M059J (cell line): Measurements from ENCODE around the gene CATSPERZ. TPM values are rescaled to one million over a fixed set of nuclear protein-coding genes. Genes with fewer than 3 reads are reported as not detected.

Source experiments
- DNase-seq: peaks from one replicate; pipeline ENCODE4 v3.0.0-alpha.2; 2012; ENCODE audit warnings: low read depth
- total RNA-seq: library from RNA; depleted of rRNA; stranded (reverse); fragments of >200 nt; shearing (Covaris generic); gene quantifications from 2 replicates; pipeline ENCODE4 v1.2.3, GENCODE V29; 2014

Gene CATSPERZ
- total RNA-seq, 1 experiment from 2014 or later = not detected

GRCh38 chr11:64284962-64285884 lies 14.9 kb upstream of the CATSPERZ start, which contains the start of gene GPR137:
TSS of gene GPR137 (plus strand) at chr11:64285848. CDS start at chr11:64286525, 677 bp downstream.
- DNase-seq = peak; percentile 73

GRCh38 chr11:64285885-64286800 lies 14.0 kb upstream of the CATSPERZ start:
- DNase-seq = peak; percentile 35

GRCh38 chr11:64286801-64287159 lies 13.4 kb upstream of the CATSPERZ start:
- DNase-seq = no peak

- no peak for DNase-seq
Observed at GRCh38 chr11:64287676-64288352, 12.3 kb upstream of the CATSPERZ start.

GRCh38 chr11:64288353-64288750 lies 11.8 kb upstream of the CATSPERZ start:
- no peak for DNase-seq

- no peak for DNase-seq
Observed at GRCh38 chr11:64289002-64289564, 11.1 kb upstream of the CATSPERZ start.

- no peak for DNase-seq
Observed at GRCh38 chr11:64290352-64291261, 9.6 kb upstream of the CATSPERZ start.

- no peak for DNase-seq
Observed at GRCh38 chr11:64291262-64291751, 8.9 kb upstream of the CATSPERZ start, which contains the start of gene KCNK4. TSS of gene KCNK4 (plus strand) at chr11:64291302. CDS start at chr11:64293019, 1,717 bp downstream.

- DNase-seq = no peak
Observed at GRCh38 chr11:64291752-64292459, 8.3 kb upstream of the CATSPERZ start.

GRCh38 chr11:64292460-64293254 lies 7.5 kb upstream of the CATSPERZ start:
- DNase-seq = no peak

GRCh38 chr11:64294774-64295173 lies 5.4 kb upstream of the CATSPERZ start:
- no peak for DNase-seq

GRCh38 chr11:64295760-64296159 lies 4.4 kb upstream of the CATSPERZ start:
- DNase-seq = no peak

GRCh38 chr11:64296236-64296635 lies 3.9 kb upstream of the CATSPERZ start:
- DNase-seq = no peak

- no peak for DNase-seq
Observed at GRCh38 chr11:64296830-64297698, 3.1 kb upstream of the CATSPERZ start.

- DNase-seq = no peak
Observed at GRCh38 chr11:64297699-64298358, 2.3 kb upstream of the CATSPERZ start.

- peak; percentile 25 for DNase-seq
Observed at GRCh38 chr11:64298966-64299846, 952 bp upstream of the CATSPERZ start.
